AG10803 (cell line): ENCODE data around the gene TADA2A.
A peak's percentile ranks its signal among the peaks of the same experiment; 100 is the strongest.
"Not testable (repeated sequence)": the region's sequence is repeated elsewhere in the genome, so short reads cannot be mapped to it uniquely, and the experiment has no call there.

Source experiments
- DNase-seq: peaks from one replicate; pipeline ENCODE4 v3.0.0; 2010; ENCODE audit warnings: low read depth
- H3K4me3 ChIP-seq: 2 replicates; pipeline ENCODE4 v1.5.1; 2011; ENCODE audit warnings: mild to moderate bottlenecking, low read length, control low read depth
- CTCF ChIP-seq: conservative IDR thresholded peaks from 2 replicates; pipeline ENCODE4 v1.5.1; 2011; ENCODE audit warnings: mild to moderate bottlenecking, low read length, control low read depth, inconsistent platforms

The TADA2A gene

GRCh38 chr17:37425268-37425667 is 18.6 kb downstream of the TADA2A start:
- no peak for DNase-seq
- TF ChIP-seq CTCF = no peak
- no peak overlapping the region for H3K4me3 ChIP-seq

- no peak overlapping the region for H3K4me3 ChIP-seq
- DNase-seq = no peak
- no peak for TF ChIP-seq CTCF
Observed at GRCh38 chr17:37429039-37429438, 22.4 kb downstream of the TADA2A start.

- no peak overlapping the region for H3K4me3 ChIP-seq
- no peak for TF ChIP-seq CTCF
- DNase-seq = no peak
Observed at GRCh38 chr17:37429453-37429852, 22.8 kb downstream of the TADA2A start.

- no peak overlapping the region for H3K4me3 ChIP-seq
- no peak for TF ChIP-seq CTCF
- peak; percentile 67 for DNase-seq
Observed at GRCh38 chr17:37430051-37430627, 23.5 kb downstream of the TADA2A start.

- no peak for DNase-seq
- TF ChIP-seq CTCF = no peak
- H3K4me3 ChIP-seq = no peak overlapping the region
Observed at GRCh38 chr17:37432671-37433070, 26.0 kb downstream of the TADA2A start.

- H3K4me3 ChIP-seq = no peak overlapping the region
- TF ChIP-seq CTCF = peak; percentile 7
- DNase-seq = no peak
Observed at GRCh38 chr17:37438141-37438540, 31.5 kb downstream of the TADA2A start.

GRCh38 chr17:37440424-37440823 is 33.7 kb downstream of the TADA2A start:
- DNase-seq = no peak
- TF ChIP-seq CTCF = no peak
- H3K4me3 ChIP-seq = no peak overlapping the region

- not testable (repeated sequence) for DNase-seq, H3K4me3 ChIP-seq
Observed at GRCh38 chr17:37441369-37442014, 34.8 kb downstream of the TADA2A start.
